GM12878 (cell line): ENCODE measurements around the gene ZNF827. TPM values are rescaled to one million over a fixed set of nuclear protein-coding genes. Genes with fewer than 3 reads are reported as not detected.
A peak's percentile ranks its signal among the peaks of the same experiment; 100 is the strongest.

Source experiments
- ATAC-seq: fragments of 200-7000 bp; cut with Tn5 transposase; 3 replicates; pipeline ENCODE4 v1.9.1; 2020; ENCODE audit warnings: mild to moderate bottlenecking, moderate library complexity
- BruUV-seq: library from RNA; stranded (reverse); fragments of 400-500 nt; replicated peaks from 2 replicates; lab custom pipeline; 2021; lab: Mats Ljungman, UMichigan
- CTCF ChIA-PET: fragments of 300-600 bp; sonication (Branson Sonifier 250); formaldehyde crosslinking; extraction: SDS; loops from one replicate; lab custom pipeline; 2021; ENCODE audit warnings: inconsistent platforms; lab: Yijun Ruan, JAX
- POLR2A ChIA-PET: fragments of 350-600 bp; formaldehyde crosslinking; extraction: SDS; loops from one replicate; lab custom pipeline; 2021; ENCODE audit warnings: inconsistent platforms; lab: Charles Lee
- RAD21 ChIA-PET: fragments of 300-600 bp; sonication (Branson Sonifier 250); formaldehyde crosslinking; loops from one replicate; lab custom pipeline; 2023; ENCODE audit warnings: antibody characterized with exemption; ENCODE audit not compliant: unreplicated experiment; lab: Charles Lee
- SMC1A ChIA-PET: fragments of 300-600 bp; sonication (Branson Sonifier 250); formaldehyde crosslinking; loops from one replicate; lab custom pipeline; 2023; ENCODE audit not compliant: unreplicated experiment, uncharacterized antibody; lab: Charles Lee
- DNase-seq: peaks from one replicate; pipeline ENCODE4 v3.0.0-alpha.2; 2011; ENCODE audit warnings: low read depth, low spot score
- FAIRE-seq: peaks from 3 replicates; lab custom pipeline; 2011; peaks lifted over from hg19 to GRCh38; lab: Jason Lieb, UNC
- H2AFZ ChIP-seq: 2 replicates; pipeline ENCODE4 v1.6.0; 2011; ENCODE audit warnings: low read depth, low read length, control low read depth; ENCODE audit not compliant: control insufficient read depth
- H3K27ac ChIP-seq: 2 replicates; pipeline ENCODE4 v1.5.1; 2011; ENCODE audit warnings: control low read depth; ENCODE audit not compliant: control insufficient read depth, insufficient read depth
- H3K27me3 ChIP-seq, 2 experiments: replicated peaks in 1 of 2; 2 replicates each; pipeline versions ENCODE4 v1.6.0 to v1.6.1; 2011; ENCODE audit warnings: low read length in 1 of 2; ENCODE audit not compliant: control insufficient read depth in 2 of 2, insufficient read depth in 2 of 2
- H3K36me3 ChIP-seq, 2 experiments: 2 replicates each; pipeline ENCODE4 v1.5.1; 2011; ENCODE audit warnings: low read length in 1 of 2; ENCODE audit not compliant: control insufficient read depth in 2 of 2, insufficient read depth in 2 of 2
- H3K4me1 ChIP-seq: 2 replicates; pipeline ENCODE4 v1.6.1; 2011; ENCODE audit warnings: mild to moderate bottlenecking, low read length, moderate library complexity, mixed read lengths; ENCODE audit not compliant: control insufficient read depth, insufficient read depth
- H3K4me2 ChIP-seq: 2 replicates; pipeline ENCODE4 v1.6.0; 2011; ENCODE audit warnings: control low read depth; ENCODE audit not compliant: control insufficient read depth, insufficient read depth
- H3K4me3 ChIP-seq: fragments of 200-600 bp; sonication (generic); 2 replicates; pipeline ENCODE4 v1.5.1; 2016
- H3K79me2 ChIP-seq: 2 replicates; pipeline ENCODE4 v1.6.0; 2011; ENCODE audit warnings: low read length; ENCODE audit not compliant: control insufficient read depth, insufficient read depth
- H3K9ac ChIP-seq: 2 replicates; pipeline ENCODE4 v1.8.0; 2011; ENCODE audit warnings: low read length, control low read depth, mixed read lengths; ENCODE audit not compliant: control insufficient read depth, insufficient read depth
- H3K9me3 ChIP-seq: replicated peaks from 3 replicates; pipeline ENCODE4 v1.5.1; 2011; ENCODE audit warnings: mild to moderate bottlenecking, low read length; ENCODE audit not compliant: control insufficient read depth, insufficient read depth
- H4K20me1 ChIP-seq: 2 replicates; pipeline ENCODE4 v1.6.0; 2011; ENCODE audit not compliant: control insufficient read depth, insufficient read depth
- BACH1 ChIP-seq: fragments of 450-650 bp; IDR thresholded peaks from 2 replicates; pipeline ENCODE4 v1.6.1; 2017; ENCODE audit warnings: mild to moderate bottlenecking, borderline replicate concordance
- CHD4 ChIP-seq: fragments of 200-600 bp; sonication (generic); IDR thresholded peaks from 2 replicates; pipeline ENCODE4 v1.6.1; 2016; ENCODE audit warnings: mild to moderate bottlenecking
- JUND ChIP-seq: IDR thresholded peaks from 2 replicates; pipeline ENCODE4 v1.6.1; 2012; ENCODE audit warnings: low read depth, mild to moderate bottlenecking, low read length, improper control_type of control experiment, moderate library complexity
- SPI1 ChIP-seq: IDR thresholded peaks from 2 replicates; pipeline ENCODE4 v1.6.1; 2011; ENCODE audit warnings: low read depth, mild to moderate bottlenecking, low read length, moderate library complexity, borderline replicate concordance; ENCODE audit not compliant: insufficient read depth
- ZNF274 ChIP-seq: IDR thresholded peaks from one replicate; pipeline ENCODE4 v1.8.0; 2011; ENCODE audit not compliant: insufficient read length, insufficient read depth
- WGBS: methylation state at CpG from one replicate; pipeline ENCODE4 v1.1.6; 2016; ENCODE audit warnings: low lambda C conversion rate; ENCODE audit not compliant: insufficient replicate concordance, insufficient coverage; ENCODE audit errors: missing lambda C conversion rate; 5-methylcytosine and 5-hydroxymethylcytosine counted together
- in situ Hi-C: fragments of 300-500 bp; cut with MboI; formaldehyde crosslinking; loops from 9 replicates; pipeline ENCODE4 v1.14.3; 2018; ENCODE audit warnings: mixed read lengths
- intact Hi-C: fragments of 100-400 bp; cut with micrococcal nuclease; formaldehyde crosslinking; loops from one replicate; pipeline ENCODE4 v1.14.2; 2022; ENCODE audit not compliant: unreplicated experiment
- polyA plus RNA-seq, 11 experiments: library from polyadenylated mRNA; depleted of rRNA in 4 of 11; unstranded in 6 of 11; stranded (reverse) in 5 of 11; fragments of >200 nt; fragmentation: Nextera tagmentation in 4 of 11; fragmentation: Illumina TruSeq in 1 of 11; extraction: Ambion mirVana in 4 of 11; extraction: Trizol in 1 of 11; gene quantifications; 1 replicate in 1 of 11; 2 replicates in 10 of 11; pipeline versions ENCODE4 v1.2.1 to v1.2.3, GENCODE V29; 2011 to 2016; ENCODE audit warnings: inconsistent platforms in 2 of 11, missing spikeins in 2 of 11, low read depth in 1 of 11
- total RNA-seq, 4 experiments: library from RNA; depleted of rRNA in 3 of 4; stranded (reverse); fragments of >200 nt in 3 of 4; fragmentation: Illumina TruSeq in 1 of 4; extraction: Trizol in 1 of 4; gene quantifications; 2 replicates each; pipeline versions ENCODE4 v1.2.1 to v1.2.3, GENCODE V29; 2013 to 2021
- TF ChIP-seq, protein P1 (sequence below): IDR thresholded peaks from 2 replicates; pipeline ENCODE4 v1.6.1; 2012; ENCODE audit warnings: low read depth, low read length, improper control_type of control experiment

The ZNF827 gene
- total and polyA plus RNA-seq, 10 of the 15 experiments (the other 5 are each of a cell fraction or from before 2014, with no cell fraction given): 3.8 to 31.5 (median 13.6) TPM

DNA sequence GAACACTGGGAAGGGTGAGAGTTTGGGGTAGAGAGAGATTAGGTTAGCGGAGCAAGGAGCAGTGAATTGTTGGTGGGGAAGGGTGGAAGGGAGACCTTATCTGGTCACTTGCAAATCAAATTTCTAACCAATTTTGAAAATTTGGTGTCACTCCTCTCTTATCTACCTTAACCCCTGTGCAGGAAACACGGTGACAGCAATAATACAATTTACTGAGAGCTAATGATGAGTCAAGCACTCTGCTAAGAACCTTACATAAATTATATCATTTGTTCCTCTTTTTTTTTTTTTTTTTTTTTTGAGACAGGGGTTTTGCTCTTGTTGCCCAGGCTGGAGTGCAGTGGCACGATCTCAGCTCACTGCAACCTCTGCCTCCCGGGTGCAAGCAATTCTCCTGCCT is 142.3 kb downstream of the ZNF827 start:
- H3K9me3 ChIP-seq: no peaks in the 10 kb centered on the region
- TF ChIP-seq JUND (no peak), CHD4 (no peak), ZNF274 (no peak)
- TF ChIP-seq, protein P1, sequence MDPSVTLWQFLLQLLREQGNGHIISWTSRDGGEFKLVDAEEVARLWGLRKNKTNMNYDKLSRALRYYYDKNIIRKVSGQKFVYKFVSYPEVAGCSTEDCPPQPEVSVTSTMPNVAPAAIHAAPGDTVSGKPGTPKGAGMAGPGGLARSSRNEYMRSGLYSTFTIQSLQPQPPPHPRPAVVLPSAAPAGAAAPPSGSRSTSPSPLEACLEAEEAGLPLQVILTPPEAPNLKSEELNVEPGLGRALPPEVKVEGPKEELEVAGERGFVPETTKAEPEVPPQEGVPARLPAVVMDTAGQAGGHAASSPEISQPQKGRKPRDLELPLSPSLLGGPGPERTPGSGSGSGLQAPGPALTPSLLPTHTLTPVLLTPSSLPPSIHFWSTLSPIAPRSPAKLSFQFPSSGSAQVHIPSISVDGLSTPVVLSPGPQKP: no peak
- DNase-seq (no peak), FAIRE-seq (no peak), ATAC-seq (no peak)
- H3K79me2 ChIP-seq: no peaks in the 10 kb centered on the region
- no peak overlapping the region for H3K27ac ChIP-seq
- in situ Hi-C loops (no loop called here), intact Hi-C loops (no loop called here)
- CTCF ChIA-PET: interaction anchor here (1.1 to 1.8 kb wide), 4 partner anchors 9 to 179 kb away, joined by 3 read pairs; no protein-coding TSS in a partner anchor
- H3K4me3 ChIP-seq: no peak overlapping the region
- H3K4me1 ChIP-seq: no peaks in the 10 kb centered on the region
- RAD21 ChIA-PET: no interaction called here
- no peak overlapping the region for H3K4me2 ChIP-seq
- WGBS: 98% methylated on average over 4 of the region's 4 CpGs
- H2AFZ ChIP-seq: no peak overlapping the region
- no peaks in the 10 kb centered on the region for H3K27me3 ChIP-seq
- H4K20me1 ChIP-seq: no peaks in the 10 kb centered on the region
- no TSS peak for BruUV-seq
- no peak overlapping the region for H3K9ac ChIP-seq
- POLR2A ChIA-PET: interaction anchor here (0.6 to 0.7 kb wide), 2 partner anchors 10 to 314 kb away, joined by 4 to 8 read pairs; no protein-coding TSS in a partner anchor
- SMC1A ChIA-PET: interaction anchor here (0.6 to 1.3 kb wide), 2 partner anchors 53 to 55 kb away, joined by 3 to 4 read pairs; no protein-coding TSS in a partner anchor
- peaks cover 0 to 19% of the 10 kb centered on the region in 2 experiments; a peak in 3 of 4 replicates for H3K36me3 ChIP-seq

DNA sequence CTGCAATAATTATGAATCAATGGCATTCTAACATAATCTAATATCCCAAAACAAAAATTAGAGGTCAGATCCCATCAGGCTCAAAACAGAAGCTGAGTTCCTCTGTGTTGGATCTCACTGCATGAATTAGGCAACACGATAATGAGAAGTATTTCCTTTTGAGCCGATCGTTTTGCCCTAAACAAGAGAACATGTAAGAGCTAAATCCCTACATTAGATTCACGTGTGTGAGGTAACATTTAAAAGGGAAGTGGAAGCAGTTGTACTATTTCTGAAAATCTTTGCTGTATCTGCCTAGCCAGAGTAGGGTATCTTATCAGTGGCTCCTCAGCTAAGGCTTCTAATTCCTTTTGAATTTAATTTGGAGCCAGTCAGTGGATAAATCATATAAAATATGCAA is 143.1 kb downstream of the ZNF827 start:
- SMC1A ChIA-PET: interaction anchor here (1.3 kb wide), 1 partner anchor 52 kb away, joined by 3 read pairs; no protein-coding TSS in a partner anchor
- H3K27ac ChIP-seq: no peak overlapping the region
- intact Hi-C loops (no loop called here), in situ Hi-C loops (no loop called here)
- H3K4me1 ChIP-seq: no peaks in the 10 kb centered on the region
- H3K27me3 ChIP-seq: no peaks in the 10 kb centered on the region
- ATAC-seq: no peak
- H3K36me3 ChIP-seq: peaks cover 0 to 19% of the 10 kb centered on the region in 2 experiments; a peak in 3 of 4 replicates
- H3K79me2 ChIP-seq: no peaks in the 10 kb centered on the region
- H3K9ac ChIP-seq: no peak overlapping the region
- WGBS: 75% methylated on average over 4 of the region's 4 CpGs
- H3K4me3 ChIP-seq: no peak overlapping the region
- RAD21 ChIA-PET: no interaction called here
- H3K4me2 ChIP-seq: no peak overlapping the region
- POLR2A ChIA-PET: interaction anchor here (0.6 kb wide), 1 partner anchor 88 kb away, joined by 3 read pairs; no protein-coding TSS in a partner anchor
- no peaks in the 10 kb centered on the region for H3K9me3 ChIP-seq
- no peak for FAIRE-seq
- TF ChIP-seq SPI1 (0 out of 2 replicates have a peak, but pooled peaks have one; percentile 3), BACH1 (no peak)
- TF ChIP-seq, all 136 proteins: peak for 1
- no peak overlapping the region for H2AFZ ChIP-seq
- H4K20me1 ChIP-seq: no peaks in the 10 kb centered on the region
- CTCF ChIA-PET: interaction anchor here (0.5 to 1.7 kb wide), 4 partner anchors 10 to 67 kb away, joined by 3 read pairs; no protein-coding TSS in a partner anchor
- DNase-seq: no peak
- TSS peak; percentile 8 for BruUV-seq
